IPS-NIHi11 (cell line): Measurements from ENCODE around the gene ACVR2B.
A peak's percentile ranks its signal among the peaks of the same experiment; 100 is the strongest.

Source experiments
- DNase-seq: peaks from one replicate; pipeline ENCODE4 v3.0.0; 2012; ENCODE audit warnings: mixed read lengths, low spot score

The ACVR2B gene

GRCh38 chr3:38488949-38489348, 35.3 kb downstream of the ACVR2B start:
- no peak for DNase-seq

GRCh38 chr3:38489766-38490165, 36.1 kb downstream of the ACVR2B start:
- no peak for DNase-seq

GRCh38 chr3:38490281-38491030, 36.8 kb downstream of the ACVR2B start:
- no peak for DNase-seq

GRCh38 chr3:38491215-38491614, 37.5 kb downstream of the ACVR2B start:
- no peak for DNase-seq

GRCh38 chr3:38493031-38493430, 39.3 kb downstream of the ACVR2B start:
- DNase-seq: no peak

GRCh38 chr3:38496131-38496910, 42.6 kb downstream of the ACVR2B start, which contains the start of gene EXOG:
Gene EXOG (plus strand): TSS chr3:38496340. CDS start chr3:38496368, 28 bp downstream.
- peak; percentile 99 for DNase-seq

GRCh38 chr3:38497031-38497430, 43.3 kb downstream of the ACVR2B start:
- no peak for DNase-seq

- no peak for DNase-seq
Measured at GRCh38 chr3:38500688-38501417, 47.2 kb downstream of the ACVR2B start.

GRCh38 chr3:38507120-38507519, 53.4 kb downstream of the ACVR2B start:
- DNase-seq: no peak

- no peak for DNase-seq
Measured at GRCh38 chr3:38509732-38510131, 56.0 kb downstream of the ACVR2B start.

GRCh38 chr3:38510631-38511030, 56.9 kb downstream of the ACVR2B start:
- DNase-seq: no peak

- no peak for DNase-seq
Measured at GRCh38 chr3:38511546-38511945, 57.9 kb downstream of the ACVR2B start.

- no peak for DNase-seq
Measured at GRCh38 chr3:38515367-38515766, 61.7 kb downstream of the ACVR2B start.

GRCh38 chr3:38516669-38517068, 63.0 kb downstream of the ACVR2B start:
- no peak for DNase-seq

GRCh38 chr3:38519000-38519399, 65.3 kb downstream of the ACVR2B start:
- DNase-seq: no peak

- DNase-seq: peak; percentile 42
Measured at GRCh38 chr3:38519651-38520050, 66.0 kb downstream of the ACVR2B start.

GRCh38 chr3:38521391-38521987, 67.8 kb downstream of the ACVR2B start:
- peak; percentile 79 for DNase-seq

GRCh38 chr3:38522002-38522401, 68.3 kb downstream of the ACVR2B start:
- DNase-seq: no peak

- no peak for DNase-seq
Measured at GRCh38 chr3:38524141-38524739, 70.5 kb downstream of the ACVR2B start.

GRCh38 chr3:38526792-38527191, 73.1 kb downstream of the ACVR2B start:
- no peak for DNase-seq

GRCh38 chr3:38528457-38528856, 74.8 kb downstream of the ACVR2B start:
- no peak for DNase-seq

GRCh38 chr3:38532529-38532928, 78.8 kb downstream of the ACVR2B start:
- no peak for DNase-seq
